ENCODE results near the gene ABT1. TPM values are rescaled to one million over a fixed set of nuclear protein-coding genes. Genes with fewer than 3 reads are reported as not detected.

Gene ABT1
- total RNA-seq, result 10.4 and 11.9 TPM in 2 replicates

DNA sequence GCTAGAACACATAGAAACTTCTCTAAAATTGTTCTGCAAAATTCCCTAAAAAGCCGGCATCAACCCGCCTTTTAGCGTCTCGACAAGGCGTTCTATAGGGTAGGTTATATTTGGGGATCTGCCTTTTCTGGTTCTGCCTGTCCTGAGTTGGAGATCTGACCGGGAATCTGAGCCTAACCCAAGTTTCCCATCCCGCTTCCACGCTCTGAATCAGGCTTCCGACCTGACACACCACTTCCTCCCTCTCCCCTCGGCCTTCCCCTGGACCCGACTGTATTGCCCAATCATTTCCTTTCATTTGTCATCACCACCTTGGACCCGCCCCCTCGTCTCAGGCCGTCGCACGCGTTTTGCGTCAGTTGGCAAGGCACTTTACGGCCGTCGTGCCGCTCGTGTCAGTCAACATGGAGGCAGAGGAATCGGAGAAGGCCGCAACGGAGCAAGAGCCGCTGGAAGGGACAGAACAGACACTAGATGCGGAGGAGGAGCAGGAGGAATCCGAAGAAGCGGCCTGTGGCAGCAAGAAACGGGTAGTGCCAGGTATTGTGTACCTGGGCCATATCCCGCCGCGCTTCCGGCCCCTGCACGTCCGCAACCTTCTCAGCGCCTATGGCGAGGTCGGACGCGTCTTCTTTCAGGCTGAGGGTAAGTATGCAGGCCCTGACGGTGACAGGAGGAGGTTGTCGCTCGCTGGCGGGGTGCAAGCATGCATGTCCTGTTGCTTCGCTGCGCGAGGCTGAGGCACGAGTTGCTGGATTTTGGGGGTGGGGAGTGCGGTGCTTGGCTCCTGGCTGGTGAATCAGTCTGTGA is at the start of gene ABT1:
ABT1 (plus strand) TSS at position 375 of the 810 bp plus-strand sequence; CDS start at position 405, 30 bp downstream.

Other genes starting within 250 kb of the ABT1 start
- 23.5 and 43.7 TPM in 2 replicates for gene BTN3A2, start 231.8 kb upstream of the ABT1 start, total RNA-seq
- gene BTN2A2, start 213.8 kb upstream of the ABT1 start, total RNA-seq, result 10.7 and 12.4 TPM in 2 replicates
- gene BTN3A1, start 194.7 kb upstream of the ABT1 start, total RNA-seq, result 47.1 and 53.7 TPM in 2 replicates
- gene BTN3A3, start 156.4 kb upstream of the ABT1 start, total RNA-seq, result 23.3 and 26.7 TPM in 2 replicates
- 14.9 and 21.1 TPM in 2 replicates for gene BTN2A1, start 139.0 kb upstream of the ABT1 start, total RNA-seq
- not detected in 2 replicates for gene BTN1A1, start 96.7 kb upstream of the ABT1 start, total RNA-seq
- gene HMGN4, start 58.6 kb upstream of the ABT1 start, total RNA-seq, result 65.6 and 96.4 TPM in 2 replicates
- 14.9 and 19.9 TPM in 2 replicates for gene ZNF322, start 62.8 kb downstream of the ABT1 start, total RNA-seq

All from smooth muscle cell of the umbilical artery (primary cell).